ENCODE measurements around the gene PRSS8. TPM values are rescaled to one million over a fixed set of nuclear protein-coding genes. Genes with fewer than 3 reads are reported as not detected.

PRSS8 gene
- total RNA-seq, 1 experiment from 2014 or later: 128 TPM

DNA sequence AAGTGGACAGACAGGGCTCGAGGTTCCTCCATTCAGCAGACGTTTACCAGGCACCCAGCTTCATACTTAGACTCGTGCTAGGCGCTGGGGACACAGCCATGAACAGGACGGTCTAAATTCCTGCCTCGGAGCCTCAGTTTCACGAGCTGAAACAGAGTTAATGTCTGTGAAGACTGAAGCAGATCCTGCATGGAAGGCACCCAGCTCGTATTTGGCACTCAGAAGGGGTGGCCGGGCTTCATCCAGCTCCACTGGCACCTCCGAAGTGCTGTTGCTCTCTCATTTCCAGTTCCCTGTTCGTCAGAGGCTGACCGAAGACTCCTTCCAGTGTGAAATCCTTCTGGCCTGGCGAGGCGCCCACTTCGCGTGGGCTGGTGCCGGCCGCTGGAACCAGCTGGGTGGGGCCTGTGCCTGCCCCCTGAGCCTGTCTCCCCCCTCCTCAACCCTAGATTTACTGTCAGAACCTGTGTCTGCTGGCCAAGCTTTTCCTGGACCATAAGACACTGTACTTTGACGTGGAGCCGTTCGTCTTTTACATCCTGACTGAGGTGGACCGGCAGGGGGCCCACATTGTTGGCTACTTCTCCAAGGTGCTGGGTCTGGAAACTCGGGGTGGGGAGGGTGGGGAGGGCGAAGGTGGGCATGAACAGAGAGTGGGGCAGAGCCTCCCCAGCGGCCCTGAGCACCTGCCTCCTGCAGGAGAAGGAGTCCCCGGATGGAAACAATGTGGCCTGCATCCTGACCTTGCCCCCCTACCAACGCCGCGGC is 5.8 kb downstream of the PRSS8 start:
- peak; percentile 26 for DNase-seq (ENCODE audit: low spot score)

DNA sequence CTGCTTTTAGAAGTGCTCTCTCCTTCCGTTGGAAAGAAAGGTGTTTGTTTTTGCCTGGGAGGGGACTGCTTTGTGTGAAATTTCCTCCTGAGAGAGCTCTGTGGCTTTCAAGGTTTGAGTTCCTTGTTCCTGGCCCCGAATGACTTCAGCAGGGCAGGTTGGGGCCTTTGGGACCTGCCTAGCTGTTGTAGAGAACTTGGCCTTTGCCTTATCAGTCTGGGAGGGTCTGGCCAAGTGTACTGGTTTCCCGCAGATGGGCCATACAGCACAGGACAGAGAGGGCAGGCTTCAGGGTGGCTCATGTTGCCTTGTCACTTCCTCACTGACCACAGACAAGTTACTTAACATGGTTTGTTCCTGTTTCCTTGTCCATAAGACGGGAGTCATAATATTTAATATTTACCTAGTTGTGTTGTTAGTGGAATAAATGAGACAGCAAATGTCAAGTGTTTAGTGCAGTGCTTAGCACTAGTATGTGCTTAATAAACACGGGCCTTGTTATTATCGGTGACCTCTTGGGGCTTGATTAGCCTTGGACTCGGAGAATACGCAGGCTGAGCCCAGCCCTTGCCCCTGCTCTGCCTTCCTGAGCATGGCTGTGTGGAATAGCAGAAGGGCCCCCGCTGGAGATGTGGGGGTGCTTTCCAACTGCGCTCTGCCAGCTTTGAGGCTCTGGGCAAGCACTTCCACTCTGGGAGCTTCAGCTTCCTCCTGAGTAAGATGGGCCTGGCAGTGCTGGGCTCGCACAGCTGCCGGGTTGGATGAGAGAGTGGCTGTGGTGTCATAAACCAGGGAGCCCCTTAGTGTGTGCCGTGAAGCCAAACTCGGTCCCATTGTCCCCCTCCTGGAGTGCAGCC is 6.6 kb downstream of the PRSS8 start:
- peak; percentile 69 for DNase-seq (ENCODE audit: low spot score)

DNA sequence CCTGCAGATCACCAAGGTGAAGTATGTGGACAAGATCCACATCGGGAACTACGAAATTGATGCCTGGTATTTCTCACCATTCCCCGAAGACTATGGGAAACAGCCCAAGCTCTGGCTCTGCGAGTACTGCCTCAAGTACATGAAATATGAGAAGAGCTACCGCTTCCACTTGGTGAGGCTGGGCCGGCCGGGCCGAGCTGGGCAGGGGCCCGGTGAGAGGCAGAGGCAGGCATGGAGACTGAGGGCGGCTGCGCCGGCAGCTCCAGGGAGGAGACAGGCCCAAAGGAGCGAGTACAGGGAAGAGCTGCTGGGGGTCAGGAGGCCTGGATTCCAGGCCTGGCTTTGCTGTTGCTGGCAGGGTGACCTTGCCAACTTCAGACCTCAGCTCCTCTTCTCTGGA is 8.3 kb downstream of the PRSS8 start:
- DNase-seq (ENCODE audit: low spot score): no peak

DNA sequence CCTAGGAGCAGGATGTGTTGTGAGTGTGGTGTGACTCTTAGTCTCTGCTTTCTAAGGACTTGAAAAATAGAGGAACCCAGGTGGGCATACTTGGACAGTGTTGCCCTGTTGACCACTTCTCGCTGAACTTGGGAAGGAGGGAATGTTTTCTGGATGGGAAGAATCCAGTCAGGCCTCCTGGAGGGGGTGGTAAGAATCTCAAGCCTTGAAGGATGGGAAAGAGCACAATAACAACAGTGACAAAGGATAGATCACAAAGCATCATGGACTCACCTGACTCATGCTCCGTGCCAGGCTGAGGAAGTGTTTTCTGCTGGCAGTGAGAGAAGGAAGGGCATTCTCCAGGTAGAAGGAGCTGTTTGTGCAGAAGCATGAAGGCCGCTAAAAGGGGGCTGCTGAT is 9.7 kb downstream of the PRSS8 start:
- DNase-seq (ENCODE audit: low spot score): no peak

DNA sequence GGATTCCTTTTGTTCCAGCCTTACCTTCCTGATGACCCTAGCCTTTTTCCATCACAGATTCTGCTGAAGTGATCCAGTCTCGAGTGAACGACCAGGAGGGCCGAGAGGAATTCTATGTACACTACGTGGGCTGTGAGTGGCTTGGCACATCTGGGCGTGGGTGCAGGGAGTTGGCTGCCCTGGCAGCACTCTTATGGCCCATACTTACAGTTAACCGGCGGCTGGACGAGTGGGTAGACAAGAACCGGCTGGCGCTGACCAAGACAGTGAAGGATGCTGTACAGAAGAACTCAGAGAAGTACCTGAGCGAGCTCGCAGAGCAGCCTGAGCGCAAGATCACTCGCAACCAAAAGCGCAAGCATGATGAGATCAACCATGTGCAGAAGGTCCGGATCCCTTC is 15.4 kb downstream of the PRSS8 start:
- DNase-seq (ENCODE audit: low spot score): no peak

DNA sequence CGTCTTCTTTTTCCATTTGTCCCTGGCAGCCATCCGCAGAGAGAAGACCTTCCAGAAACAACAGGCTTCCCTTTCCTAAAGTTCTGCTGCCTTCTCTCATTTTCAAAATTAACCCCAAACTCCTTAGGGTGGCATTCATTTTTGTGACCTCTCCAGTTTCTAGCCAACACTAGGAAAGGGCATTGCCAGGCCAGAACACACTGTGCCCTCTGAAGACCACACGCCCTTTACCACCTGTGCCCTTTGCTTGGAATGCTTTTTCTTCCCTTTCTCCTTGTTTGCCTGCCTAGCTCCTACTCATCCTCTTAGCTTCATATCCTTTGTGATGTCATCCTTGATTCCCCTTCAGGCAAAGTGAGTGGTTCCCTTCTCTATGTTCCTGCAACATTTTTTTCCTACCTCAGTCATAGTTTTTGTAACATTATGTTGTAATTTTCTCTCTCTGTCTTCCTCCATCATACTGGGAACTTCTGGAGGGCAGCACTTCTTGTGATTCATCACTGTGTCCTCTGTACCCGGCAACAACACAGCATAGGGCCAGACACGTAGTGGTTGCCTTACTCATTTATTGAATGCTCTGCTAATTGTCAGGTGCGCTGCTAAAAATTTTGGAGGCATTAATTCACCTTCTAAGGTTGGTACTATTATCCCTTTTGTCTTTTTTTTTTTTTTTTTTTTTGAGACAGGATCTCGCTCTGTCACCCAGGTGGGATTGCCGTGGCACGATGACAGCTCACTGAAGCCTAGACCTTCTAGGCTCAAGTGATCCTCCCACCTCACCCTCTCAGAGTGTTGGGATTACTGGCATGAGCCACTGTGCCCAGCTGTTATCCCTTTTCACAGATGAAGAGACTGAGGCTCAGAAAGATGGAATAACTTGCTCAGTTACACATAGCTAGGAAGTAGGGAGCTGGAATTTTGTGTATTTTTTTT is 17.0 kb downstream of the PRSS8 start:
- no peak for DNase-seq (ENCODE audit: low spot score)

DNA sequence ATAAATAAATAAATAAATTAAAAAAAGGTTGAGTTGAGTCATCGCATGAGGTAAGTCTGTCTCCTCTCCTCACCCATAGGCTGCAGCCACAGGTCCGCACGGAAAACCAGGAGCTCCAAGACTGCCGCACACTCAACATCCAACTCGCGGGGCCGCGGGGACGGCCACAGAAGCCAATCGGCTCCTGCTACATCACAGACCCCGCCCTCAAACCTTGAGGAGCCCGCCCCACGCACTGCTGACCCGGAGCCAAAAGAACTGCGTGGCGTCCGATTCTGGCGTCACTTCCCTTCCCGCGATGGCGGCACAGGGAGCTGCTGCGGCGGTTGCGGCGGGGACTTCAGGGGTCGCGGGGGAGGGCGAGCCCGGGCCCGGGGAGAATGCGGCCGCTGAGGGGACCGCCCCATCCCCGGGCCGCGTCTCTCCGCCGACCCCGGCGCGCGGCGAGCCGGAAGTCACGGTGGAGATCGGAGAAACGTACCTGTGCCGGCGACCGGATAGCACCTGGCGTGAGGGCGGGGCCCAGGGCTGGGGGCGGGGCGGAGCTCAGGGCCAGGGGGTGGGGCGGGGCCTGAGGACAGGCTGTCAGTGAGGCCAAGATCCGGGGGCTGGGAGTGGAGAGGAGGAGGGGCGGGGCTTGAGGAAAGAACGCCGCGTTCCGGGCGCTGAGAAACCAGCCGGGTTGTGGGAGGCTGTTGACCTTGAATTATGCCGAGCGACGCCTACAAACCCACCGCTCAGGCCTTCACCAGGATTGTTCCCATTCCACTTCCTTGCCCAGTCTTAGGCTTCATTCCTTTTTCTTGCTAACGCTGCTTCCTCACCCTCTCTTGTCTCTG is 17.9 kb downstream of the PRSS8 start, which contains the start of gene KAT8:
Gene KAT8, plus strand, starts transcription at position 281 of the 839 bp plus-strand sequence. Its CDS starts 18 bp downstream, at position 299.
- DNase-seq (ENCODE audit: low spot score): peak; percentile 97

DNA sequence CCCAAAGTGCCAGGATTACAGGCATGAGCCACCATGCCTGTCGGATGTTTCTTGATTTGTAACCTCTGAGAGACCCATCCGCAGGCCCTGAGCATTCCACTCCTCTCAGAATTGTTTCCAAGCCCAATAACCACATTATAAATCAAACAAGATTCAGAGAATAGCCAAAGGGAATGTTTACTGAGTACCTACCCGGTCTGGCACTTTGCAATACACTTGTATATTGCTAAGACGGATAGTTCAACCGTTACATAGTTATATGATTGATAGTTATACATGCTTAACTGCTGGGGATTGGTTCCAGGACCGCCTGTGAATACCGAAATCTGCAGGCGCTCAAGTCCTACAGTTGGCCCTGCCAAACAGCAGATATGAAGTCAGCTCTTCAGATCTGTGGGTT is 21.1 kb downstream of the PRSS8 start:
- no peak for DNase-seq (ENCODE audit: low spot score)

DNA sequence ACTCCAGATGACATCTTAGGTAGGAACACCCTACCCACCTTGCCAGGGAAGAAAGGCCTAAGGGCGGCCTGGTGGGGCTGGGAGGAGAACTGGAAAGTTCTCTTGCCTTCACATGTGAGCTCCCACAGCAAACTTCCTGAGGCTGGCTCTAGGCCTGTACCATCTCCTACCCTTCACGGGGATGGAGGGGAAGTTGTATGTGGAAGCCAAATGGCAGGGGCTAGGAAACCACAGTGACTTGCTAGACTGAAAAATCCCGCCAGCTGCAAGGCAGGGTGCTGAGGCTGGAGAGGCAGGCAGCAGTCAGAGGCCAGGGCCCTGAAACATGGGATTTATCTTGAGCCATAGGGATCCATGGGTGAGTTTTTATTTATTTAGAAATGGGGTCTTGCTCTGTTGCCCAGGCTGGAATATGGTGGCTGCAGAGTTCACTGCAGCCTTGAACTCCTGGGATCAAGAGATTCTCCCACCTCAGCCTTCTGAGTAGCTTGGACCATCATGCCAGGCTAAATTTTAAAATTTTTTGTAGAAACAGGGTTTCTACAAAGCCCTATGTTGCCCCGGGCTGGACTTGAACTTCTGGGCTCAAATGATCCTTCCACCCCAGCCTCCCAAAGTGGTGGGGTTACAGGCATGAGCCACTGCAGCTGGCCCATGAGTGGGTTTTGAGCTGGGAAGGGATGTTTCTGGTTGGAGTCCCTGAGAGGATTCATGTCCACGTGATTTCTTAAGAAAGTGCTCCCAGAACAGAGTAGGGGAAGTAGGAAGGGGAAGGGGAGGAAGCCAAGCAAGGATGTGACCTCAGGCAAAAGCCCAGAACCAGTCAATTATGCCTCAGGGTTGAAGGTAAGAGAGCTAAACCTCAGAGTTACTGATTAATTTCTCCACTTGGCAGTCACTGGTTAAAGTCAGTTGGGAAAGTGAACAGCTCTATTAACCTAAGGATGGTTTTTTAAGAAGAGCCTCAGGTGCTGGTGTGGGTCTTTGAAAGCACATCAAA is 22.1 kb downstream of the PRSS8 start:
- DNase-seq (ENCODE audit: low spot score): peak; percentile 26

DNA sequence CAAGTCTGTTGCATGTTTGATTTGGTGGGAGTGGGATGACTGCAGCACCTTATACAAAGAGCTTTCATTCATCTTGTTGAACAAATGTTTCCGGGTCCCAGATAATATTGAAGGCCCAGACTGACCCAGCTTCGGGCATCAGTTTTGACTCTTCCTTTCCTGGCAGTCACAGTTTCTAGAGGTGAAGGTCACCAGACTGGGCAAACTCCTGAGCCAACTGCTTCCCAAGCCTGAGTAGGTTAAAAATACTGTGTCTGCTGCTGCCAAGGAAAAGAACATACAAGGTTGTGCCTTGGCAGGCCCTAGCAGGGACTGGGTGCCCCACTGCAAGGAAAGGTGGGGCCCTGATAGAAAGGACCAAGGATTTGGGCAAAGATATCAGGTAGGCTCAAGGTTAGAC is 22.8 kb downstream of the PRSS8 start:
- no peak for DNase-seq (ENCODE audit: low spot score)

DNA sequence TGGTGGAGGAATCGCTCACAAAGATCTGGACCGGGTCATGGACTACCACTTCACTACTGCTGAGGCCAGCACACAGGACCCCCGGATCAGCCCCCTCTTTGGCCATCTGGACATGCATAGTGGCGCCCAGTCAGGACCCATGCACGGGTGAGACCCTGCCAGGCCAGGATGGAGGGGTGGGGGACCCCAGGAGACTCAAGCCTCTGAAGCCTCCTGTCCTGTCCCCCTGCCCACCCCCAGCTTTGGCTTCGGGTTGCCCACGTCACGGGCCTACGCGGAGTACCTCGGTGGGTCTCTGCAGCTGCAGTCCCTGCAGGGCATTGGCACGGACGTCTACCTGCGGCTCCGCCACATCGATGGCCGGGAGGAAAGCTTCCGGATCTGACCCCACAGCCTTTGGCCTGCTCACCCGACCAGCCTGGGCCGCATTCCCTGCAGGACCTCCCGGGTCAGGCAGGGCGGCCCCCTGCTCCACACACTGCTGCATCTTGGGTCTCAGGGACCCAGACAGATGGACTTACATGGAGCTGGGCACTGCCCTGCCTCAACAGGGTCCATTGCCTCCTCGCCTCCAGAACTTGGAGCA is 23.6 kb downstream of the PRSS8 start:
- DNase-seq (ENCODE audit: low spot score): no peak

DNA sequence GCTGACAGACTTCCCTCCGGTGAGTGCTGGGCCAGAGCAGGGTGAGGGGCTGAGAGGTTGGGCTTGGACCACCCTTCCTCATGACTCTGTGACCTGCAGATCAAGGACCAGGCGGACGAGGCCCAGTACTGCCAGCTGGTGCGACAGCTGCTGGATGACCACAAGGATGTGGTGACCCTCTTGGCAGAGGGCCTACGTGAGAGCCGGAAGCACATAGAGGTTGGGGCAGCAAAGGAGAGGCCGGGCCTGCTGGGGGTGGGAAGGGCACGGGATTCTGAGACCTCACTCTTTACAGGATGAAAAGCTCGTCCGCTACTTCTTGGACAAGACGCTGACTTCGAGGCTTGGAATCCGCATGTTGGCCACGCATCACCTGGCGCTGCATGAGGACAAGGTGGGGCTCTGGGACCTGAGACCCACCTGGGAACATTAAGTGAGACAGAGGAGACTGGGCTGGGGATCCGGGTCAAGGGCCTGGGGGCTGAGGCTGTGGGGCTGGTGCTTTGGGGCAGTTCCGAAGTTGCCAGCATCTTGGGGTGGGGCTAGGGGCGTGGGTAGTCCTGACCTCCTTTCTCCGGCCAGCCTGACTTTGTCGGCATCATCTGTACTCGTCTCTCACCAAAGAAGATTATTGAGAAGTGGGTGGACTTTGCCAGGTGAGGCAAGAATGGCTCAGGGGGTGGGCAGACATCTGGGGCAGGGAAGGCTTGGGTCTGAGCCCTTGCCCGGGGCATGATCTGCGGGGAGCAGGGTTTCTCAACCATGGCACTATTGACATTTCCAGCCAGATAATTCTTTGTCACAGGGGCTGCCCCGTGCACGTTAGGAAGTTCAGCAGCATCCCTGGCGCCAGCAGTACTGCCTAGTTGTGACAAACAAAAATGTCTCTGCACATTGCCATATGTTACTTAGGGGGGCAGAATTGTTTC is 25.2 kb downstream of the PRSS8 start:
- no peak for DNase-seq (ENCODE audit: low spot score)

DNA sequence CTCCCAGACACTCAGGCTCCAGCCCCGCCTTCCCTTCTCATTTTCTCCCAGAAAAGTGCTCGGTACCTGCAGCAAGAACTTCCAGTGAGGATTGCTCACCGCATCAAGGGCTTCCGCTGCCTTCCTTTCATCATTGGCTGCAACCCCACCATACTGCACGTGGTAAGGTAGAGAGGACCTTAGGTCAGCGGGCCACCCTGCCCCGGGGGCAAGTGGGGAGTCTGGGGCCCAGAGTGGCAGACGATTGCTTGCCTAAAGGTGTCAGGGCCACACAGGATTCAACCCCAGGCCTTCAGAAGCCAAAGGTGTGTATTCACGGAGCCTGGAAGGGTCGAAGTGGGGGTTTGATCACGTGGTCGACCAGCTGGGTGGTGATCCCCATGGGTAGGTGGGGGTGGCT is 25.9 kb downstream of the PRSS8 start:
- DNase-seq (ENCODE audit: low spot score): no peak

DNA sequence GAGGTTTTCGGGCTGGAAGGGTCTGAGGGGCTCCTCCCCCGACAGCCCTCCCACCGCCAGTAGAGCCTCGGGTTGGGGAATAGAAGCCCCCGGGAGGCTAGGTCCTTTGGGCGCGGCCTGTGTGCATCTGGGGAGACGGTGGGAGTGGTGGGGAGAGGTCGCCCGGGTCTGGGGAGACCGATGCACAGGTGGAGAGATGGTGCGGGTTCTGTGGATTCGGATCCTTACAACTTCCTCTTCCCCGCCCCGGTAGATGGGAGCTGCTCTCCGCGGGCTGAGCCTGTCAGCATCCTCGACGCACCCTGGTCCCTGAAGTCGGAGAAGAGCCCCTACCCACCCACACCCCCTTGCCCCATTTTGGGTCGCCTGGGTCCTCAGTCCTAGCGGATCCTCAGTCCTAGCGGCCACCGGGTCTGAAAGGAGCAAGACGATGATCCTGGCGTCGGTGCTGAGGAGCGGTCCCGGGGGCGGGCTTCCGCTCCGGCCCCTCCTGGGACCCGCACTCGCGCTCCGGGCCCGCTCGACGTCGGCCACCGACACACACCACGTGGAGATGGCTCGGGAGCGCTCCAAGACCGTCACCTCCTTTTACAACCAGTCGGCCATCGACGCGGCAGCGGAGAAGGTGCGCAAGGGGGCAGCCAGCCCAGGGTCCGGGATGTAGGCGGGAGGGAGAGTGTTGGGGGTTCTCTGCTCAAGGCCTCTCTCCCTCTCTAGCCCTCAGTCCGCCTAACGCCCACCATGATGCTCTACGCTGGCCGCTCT is 26.6 kb downstream of the PRSS8 start:
- DNase-seq (ENCODE audit: low spot score): no peak

DNA sequence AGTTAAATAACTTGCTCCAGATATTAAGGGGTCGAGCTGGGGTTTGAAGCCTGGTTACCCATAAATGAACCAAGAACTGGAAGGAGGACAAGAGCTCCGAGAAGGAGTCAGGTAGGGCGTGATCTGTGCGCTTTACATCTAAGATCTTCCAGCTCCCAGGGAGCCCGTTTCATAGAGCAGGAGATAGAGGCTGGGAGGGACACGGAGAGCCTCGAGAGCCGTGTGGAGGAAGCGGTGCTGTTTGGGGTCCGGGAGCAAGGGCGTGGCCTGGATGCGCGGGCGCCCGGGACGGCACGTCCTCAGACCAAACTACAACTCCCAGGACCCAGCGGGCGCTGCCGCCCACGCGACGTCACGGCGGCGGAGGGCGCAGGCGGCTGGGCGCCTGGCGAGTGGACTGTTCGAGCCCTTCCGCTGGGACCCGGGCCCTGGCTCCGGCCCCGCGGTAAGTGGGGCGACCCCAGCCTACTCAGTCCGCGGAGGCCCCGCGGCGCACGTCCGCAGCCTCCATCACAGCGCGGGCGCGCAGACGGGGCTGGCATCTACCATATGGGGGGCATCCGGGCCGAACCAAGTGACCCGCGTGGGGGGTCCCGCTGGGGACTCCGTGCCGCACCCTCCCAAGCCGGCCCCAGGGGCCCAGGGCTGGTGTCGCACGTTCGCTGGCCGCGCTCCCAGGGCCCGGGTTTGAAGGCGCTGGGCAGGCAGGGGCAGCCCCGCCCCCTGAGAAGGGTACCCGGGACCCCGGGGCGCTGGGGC is 27.3 kb downstream of the PRSS8 start, which contains the start of gene BCKDK:
Gene BCKDK, plus strand, starts transcription at position 352 of the 759 bp plus-strand sequence. CDS start 838 bp downstream, outside the sequence.
- DNase-seq (ENCODE audit: low spot score): peak; percentile 47

DNA sequence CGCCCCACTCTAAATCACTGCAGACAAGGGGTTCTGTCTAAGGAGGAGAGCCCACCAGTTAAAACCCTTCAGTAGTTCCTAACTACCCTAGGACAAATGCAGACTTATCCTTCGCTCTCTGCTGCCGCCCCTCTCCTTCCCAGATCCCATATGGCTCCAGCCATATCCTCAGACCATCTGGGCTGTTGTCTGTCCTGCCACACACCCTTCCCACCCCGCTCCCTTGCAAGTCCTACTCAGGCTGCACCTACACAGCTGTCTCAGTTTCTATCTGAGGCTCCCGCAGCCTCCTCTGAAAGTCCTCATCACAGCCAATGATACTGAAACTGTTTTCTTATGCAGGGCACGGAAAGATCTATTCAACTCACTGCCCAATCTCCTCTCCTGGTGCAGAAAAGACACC is 28.1 kb downstream of the PRSS8 start:
- no peak for DNase-seq (ENCODE audit: low spot score)

Data from HT-29 (cell line).